ENCODE data around the gene ZNF280C. TPM values are rescaled to one million over a fixed set of nuclear protein-coding genes. Genes with fewer than 3 reads are reported as not detected.

The ZNF280C gene
- total RNA-seq = 1 to 10 TPM; 4.8 to 7.8 (median 6.8) TPM

- DNase-seq = peak; percentile 84 to 87
- no peaks in the 10 kb centered on the region for H3K27me3 ChIP-seq
- H3K27ac ChIP-seq = peak within 1 kb of the TSS; percentile 41 to 69 (median 60)
- no peaks in the 10 kb centered on the region for H3K36me3 ChIP-seq
- intact Hi-C loops (cut with DNase I) = no loop called here
- TF ChIP-seq CTCF (IDR thresholded peaks at IDR 0.05) (peak in 2 of 6 experiments; percentile 4 to 25), POLR2A (IDR thresholded peaks at IDR 0.05) (peak in 1 of 2 donors; percentile 74)
- no peaks in the 10 kb centered on the region for H3K4me1 ChIP-seq
- 3 to 19% methylated on average over 3 to 27 of the region's 59 CpGs for WGBS, 2 donors
- peak within 1 kb of the TSS; percentile 14 to 60 (median 46) for H3K4me3 ChIP-seq (replicated peaks in 1 of 3)
- H3K9me3 ChIP-seq = no peaks in the 10 kb centered on the region
Measured at GRCh38 chrX:130268449-130269170, at the start of gene ZNF280C. TSS of gene ZNF280C (minus strand) at chrX:130268899. CDS start at chrX:130260449, 8,450 bp downstream.

- Histone ChIP-seq H3K36me3 (no peaks in the 10 kb centered on the region), H3K9me3 (no peaks in the 10 kb centered on the region), H3K4me1 (no peaks in the 10 kb centered on the region), H3K4me3 (replicated peaks in 1 of 3) (no peak overlapping the region), H3K27ac (no peak overlapping the region), H3K27me3 (no peaks in the 10 kb centered on the region)
- 96 to 100% methylated on average over 3 to 5 of the region's 5 CpGs for WGBS, 2 donors
- DNase-seq = no peak
- no peak for TF ChIP-seq POLR2A (IDR thresholded peaks at IDR 0.05)
- TF ChIP-seq CTCF (IDR thresholded peaks at IDR 0.05) = no peak
- intact Hi-C loops (cut with DNase I) = no loop called here
Measured at GRCh38 chrX:130304587-130305368, 36.1 kb upstream of the ZNF280C start.

- Histone ChIP-seq H3K27me3 (no peaks in the 10 kb centered on the region), H3K27ac (no peak overlapping the region), H3K36me3 (no peaks in the 10 kb centered on the region), H3K9me3 (no peaks in the 10 kb centered on the region), H3K4me3 (replicated peaks in 1 of 3) (no peak overlapping the region), H3K4me1 (no peaks in the 10 kb centered on the region)
- 74 to 79% methylated on average over 1 of the region's 1 CpG for WGBS, 2 donors
- no peak for DNase-seq
- TF ChIP-seq POLR2A (IDR thresholded peaks at IDR 0.05) (no peak), CTCF (IDR thresholded peaks at IDR 0.05) (no peak)
- intact Hi-C loops (cut with DNase I) = no loop called here
Measured at GRCh38 chrX:130301977-130302376, 33.3 kb upstream of the ZNF280C start.

GRCh38 chrX:130301405-130301804 is 32.7 kb upstream of the ZNF280C start:
- no peak overlapping the region for H3K4me3 ChIP-seq (replicated peaks in 1 of 3)
- intact Hi-C loops (cut with DNase I) = no loop called here
- TF ChIP-seq CTCF (IDR thresholded peaks at IDR 0.05) (no peak), POLR2A (IDR thresholded peaks at IDR 0.05) (no peak)
- 92 to 97% methylated on average over 1 of the region's 1 CpG for WGBS, 2 donors
- no peaks in the 10 kb centered on the region for H3K9me3 ChIP-seq
- no peaks in the 10 kb centered on the region for H3K4me1 ChIP-seq
- no peaks in the 10 kb centered on the region for H3K27me3 ChIP-seq
- no peaks in the 10 kb centered on the region for H3K36me3 ChIP-seq
- no peak for DNase-seq
- H3K27ac ChIP-seq = no peak overlapping the region

- intact Hi-C loops (cut with DNase I) = no loop called here
- no peak overlapping the region for H3K27ac ChIP-seq
- no peaks in the 10 kb centered on the region for H3K36me3 ChIP-seq
- no peaks in the 10 kb centered on the region for H3K27me3 ChIP-seq
- 71% methylated on average over 1 of the region's 2 CpGs; no CpG with 5 or more reads in 1 of the 2 donors for WGBS, 2 donors
- TF ChIP-seq POLR2A (IDR thresholded peaks at IDR 0.05) (no peak), CTCF (IDR thresholded peaks at IDR 0.05) (no peak)
- H3K4me3 ChIP-seq (replicated peaks in 1 of 3) = no peak overlapping the region
- DNase-seq = no peak
- H3K9me3 ChIP-seq = no peaks in the 10 kb centered on the region
- no peaks in the 10 kb centered on the region for H3K4me1 ChIP-seq
Measured at GRCh38 chrX:130300010-130300282, 31.2 kb upstream of the ZNF280C start.
